Uterus (tissue), 2 donors: Measurements from ENCODE around the gene USP10.
A peak's percentile ranks its signal among the peaks of the same experiment; 100 is the strongest.

Experiments
- CTCF ChIP-seq, 4 experiments: fragments of 200-600 bp in 2 of 4; fragments of 450-650 bp in 2 of 4; sonication (generic) in 2 of 4; IDR thresholded peaks; one replicate each; pipeline ENCODE4 v1.5.1; 2016 to 2019; ENCODE audit warnings: antibody characterized with exemption in 4 of 4, mild to moderate bottlenecking in 2 of 4, moderate library complexity in 1 of 4
- POLR2A ChIP-seq, 2 donors: fragments of 450-650 bp; IDR thresholded peaks; one replicate each; pipeline ENCODE4 v1.6.1; 2016; ENCODE audit warnings: antibody characterized with exemption in 2 of 2, mild to moderate bottlenecking in 1 of 2, moderate library complexity in 1 of 2

- TF ChIP-seq CTCF (IDR thresholded peaks at IDR 0.05): peak in 1 of 4 experiments; percentile 26
- TF ChIP-seq POLR2A (IDR thresholded peaks at IDR 0.05): peak in 1 of 2 donors; percentile 61
Measured at GRCh38 chr16:84699712-84700445, at the start of gene USP10.
